MM.1S (cell line): ENCODE results near the gene VAPB.

Experiments used
- EZH2 ChIP-seq: fragments of 300-600 bp; sonication (generic); optimal IDR thresholded peaks from 2 replicates; pipeline ENCODE3; 2017; ENCODE audit warnings: low read depth, mild to moderate bottlenecking, antibody characterized with exemption, low read length, mixed read lengths
- TF ChIP-seq, protein P1 (sequence below): fragments of 300-600 bp; sonication (generic); IDR thresholded peaks from 2 replicates; pipeline ENCODE4 v1.5.1; 2016; ENCODE audit warnings: antibody characterized with exemption, low read length, mixed read lengths

DNA sequence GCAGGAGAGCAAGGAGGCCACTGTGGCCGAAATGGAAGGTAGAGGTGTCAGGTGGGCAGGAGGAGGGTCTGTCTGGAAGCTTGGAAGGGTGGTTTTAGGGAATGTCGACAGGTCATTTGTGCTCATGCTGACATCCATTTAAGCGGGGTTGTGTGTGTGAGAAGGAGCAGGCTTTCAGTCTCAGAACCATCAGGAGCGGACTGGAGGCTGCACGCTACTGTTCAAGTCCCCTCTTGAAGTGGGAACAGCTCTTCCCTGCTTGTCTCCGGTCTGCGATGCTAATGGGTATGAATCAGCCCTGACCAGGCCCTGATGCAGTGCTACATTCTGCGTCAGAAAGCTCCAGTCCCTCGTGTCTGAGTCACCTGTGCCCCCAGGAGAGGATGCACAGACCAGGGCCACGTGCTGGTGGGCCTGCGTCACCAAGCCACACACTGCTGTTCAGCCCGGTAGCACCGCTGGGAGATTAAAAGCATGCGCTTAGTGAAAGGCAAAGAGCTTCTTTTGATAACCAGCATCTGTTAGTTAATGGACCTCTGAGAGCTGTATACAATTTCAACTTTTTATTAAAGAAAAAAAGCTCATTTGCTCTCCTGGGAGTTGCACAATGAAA lies 68.2 kb downstream of the VAPB start:
- TF ChIP-seq EZH2: no peak
- TF ChIP-seq, protein P1, sequence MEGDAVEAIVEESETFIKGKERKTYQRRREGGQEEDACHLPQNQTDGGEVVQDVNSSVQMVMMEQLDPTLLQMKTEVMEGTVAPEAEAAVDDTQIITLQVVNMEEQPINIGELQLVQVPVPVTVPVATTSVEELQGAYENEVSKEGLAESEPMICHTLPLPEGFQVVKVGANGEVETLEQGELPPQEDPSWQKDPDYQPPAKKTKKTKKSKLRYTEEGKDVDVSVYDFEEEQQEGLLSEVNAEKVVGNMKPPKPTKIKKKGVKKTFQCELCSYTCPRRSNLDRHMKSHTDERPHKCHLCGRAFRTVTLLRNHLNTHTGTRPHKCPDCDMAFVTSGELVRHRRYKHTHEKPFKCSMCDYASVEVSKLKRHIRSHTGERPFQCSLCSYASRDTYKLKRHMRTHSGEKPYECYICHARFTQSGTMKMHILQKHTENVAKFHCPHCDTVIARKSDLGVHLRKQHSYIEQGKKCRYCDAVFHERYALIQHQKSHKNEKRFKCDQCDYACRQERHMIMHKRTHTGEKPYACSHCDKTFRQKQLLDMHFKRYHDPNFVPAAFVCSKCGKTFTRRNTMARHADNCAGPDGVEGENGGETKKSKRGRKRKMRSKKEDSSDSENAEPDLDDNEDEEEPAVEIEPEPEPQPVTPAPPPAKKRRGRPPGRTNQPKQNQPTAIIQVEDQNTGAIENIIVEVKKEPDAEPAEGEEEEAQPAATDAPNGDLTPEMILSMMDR: no peak
